Measurements from ENCODE around the gene CTDP1.

The CTDP1 gene

GRCh38 chr18:79679552-79680099 is at the start of gene CTDP1:
Gene CTDP1 (plus strand): TSS chr18:79679803. CDS start chr18:79679948, 145 bp downstream.
- DNase-seq, result no peak

GRCh38 chr18:79630281-79631095 is 49.1 kb upstream of the CTDP1 start:
- DNase-seq, result no peak

- DNase-seq, result no peak
Observed at GRCh38 chr18:79631096-79631507, 48.5 kb upstream of the CTDP1 start.

- DNase-seq, result no peak
Observed at GRCh38 chr18:79631761-79632446, 47.7 kb upstream of the CTDP1 start.

GRCh38 chr18:79632765-79633164 is 46.8 kb upstream of the CTDP1 start:
- no peak for DNase-seq

GRCh38 chr18:79634186-79634585 is 45.4 kb upstream of the CTDP1 start:
- no peak for DNase-seq

- DNase-seq, result no peak
Observed at GRCh38 chr18:79634593-79635426, 44.8 kb upstream of the CTDP1 start.

GRCh38 chr18:79635427-79635726 is 44.2 kb upstream of the CTDP1 start:
- DNase-seq, result no peak

- DNase-seq, result no peak
Observed at GRCh38 chr18:79637181-79637920, 42.3 kb upstream of the CTDP1 start.

GRCh38 chr18:79637921-79638909 is 41.4 kb upstream of the CTDP1 start:
- no peak for DNase-seq

- no peak for DNase-seq
Observed at GRCh38 chr18:79639072-79639829, 40.4 kb upstream of the CTDP1 start.

- DNase-seq, result no peak
Observed at GRCh38 chr18:79640064-79640672, 39.4 kb upstream of the CTDP1 start.

- no peak for DNase-seq
Observed at GRCh38 chr18:79640875-79641274, 38.7 kb upstream of the CTDP1 start.

GRCh38 chr18:79641722-79642497 is 37.7 kb upstream of the CTDP1 start:
- DNase-seq, result no peak

- DNase-seq, result no peak
Observed at GRCh38 chr18:79642626-79643025, 37.0 kb upstream of the CTDP1 start.

- DNase-seq, result no peak
Observed at GRCh38 chr18:79643054-79643984, 36.3 kb upstream of the CTDP1 start.

GRCh38 chr18:79644006-79644665 is 35.5 kb upstream of the CTDP1 start:
- DNase-seq, result no peak

- DNase-seq, result no peak
Observed at GRCh38 chr18:79644666-79645057, 34.9 kb upstream of the CTDP1 start.
